ENCODE data around the gene PEAR1.

PEAR1 gene

GRCh38 chr1:156901966-156902915 is 8.7 kb downstream of the PEAR1 start:
- DNase-seq: no peak

- DNase-seq: no peak
Observed at GRCh38 chr1:156903328-156904091, 10.0 kb downstream of the PEAR1 start.

- no peak for DNase-seq
Observed at GRCh38 chr1:156904187-156904959, 10.9 kb downstream of the PEAR1 start.

- no peak for DNase-seq
Observed at GRCh38 chr1:156905176-156905575, 11.7 kb downstream of the PEAR1 start.

DNA sequence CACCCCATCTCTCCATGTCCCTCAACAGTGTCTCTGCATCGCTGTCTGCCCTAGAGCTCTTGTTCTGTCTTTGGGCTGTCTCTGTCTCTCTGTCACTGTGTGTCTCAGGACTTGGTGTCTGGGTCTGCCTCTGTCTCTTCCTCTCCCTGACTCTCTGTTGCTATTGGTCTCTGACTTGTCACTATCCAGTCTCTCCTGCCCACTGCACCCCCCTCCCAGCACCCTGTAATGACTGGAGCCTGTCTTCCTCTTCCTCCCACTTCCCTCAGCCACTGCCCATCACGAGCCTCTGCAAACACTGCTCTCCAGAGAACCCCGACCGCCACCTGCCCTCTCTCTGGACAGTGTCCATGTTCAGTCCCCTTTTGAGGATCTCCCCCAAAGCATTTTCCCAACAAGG is 12.1 kb downstream of the PEAR1 start:
- DNase-seq: no peak

DNA sequence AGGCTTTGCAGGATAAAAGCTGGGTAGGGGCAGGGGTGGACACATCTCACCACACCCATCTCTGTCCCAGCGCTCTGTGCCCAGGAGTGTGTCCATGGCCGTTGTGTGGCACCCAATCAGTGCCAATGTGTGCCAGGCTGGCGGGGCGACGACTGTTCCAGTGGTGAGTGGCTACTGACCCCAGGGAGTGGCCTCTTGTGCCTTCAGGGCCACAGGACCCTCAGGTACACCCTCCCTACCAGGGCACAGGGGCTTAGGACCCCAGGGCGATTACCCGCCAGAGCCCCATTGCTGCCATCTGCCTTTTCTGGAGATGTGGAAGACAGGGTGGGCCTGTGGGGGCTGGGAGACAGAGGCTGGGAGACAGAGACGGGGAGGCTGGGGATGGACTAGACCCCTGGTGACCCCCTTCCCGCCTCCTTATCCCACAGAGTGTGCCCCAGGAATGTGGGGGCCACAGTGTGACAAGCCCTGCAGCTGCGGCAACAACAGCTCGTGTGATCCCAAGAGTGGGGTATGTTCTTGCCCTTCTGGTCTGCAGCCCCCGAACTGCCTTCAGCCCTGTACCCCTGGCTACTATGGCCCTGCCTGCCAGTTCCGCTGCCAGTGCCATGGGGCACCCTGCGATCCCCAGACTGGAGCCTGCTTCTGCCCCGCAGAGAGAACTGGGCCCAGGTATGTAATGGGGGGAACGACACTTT is 12.8 kb downstream of the PEAR1 start:
- DNase-seq: no peak

DNA sequence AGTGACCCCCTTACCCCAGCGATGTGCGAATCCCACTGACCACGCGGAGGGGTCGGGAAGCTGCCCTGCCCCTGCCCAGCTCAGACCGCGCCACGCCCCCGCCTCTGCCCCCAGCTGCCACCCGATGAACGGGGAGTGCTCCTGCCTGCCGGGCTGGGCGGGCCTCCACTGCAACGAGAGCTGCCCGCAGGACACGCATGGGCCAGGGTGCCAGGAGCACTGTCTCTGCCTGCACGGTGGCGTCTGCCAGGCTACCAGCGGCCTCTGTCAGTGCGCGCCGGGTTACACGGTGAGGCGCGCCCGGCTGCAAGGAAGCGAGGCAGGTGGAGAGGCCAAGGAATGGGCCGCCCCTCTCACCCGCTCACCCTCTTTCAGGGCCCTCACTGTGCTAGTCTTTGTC is 15.0 kb downstream of the PEAR1 start:
- DNase-seq: no peak

DNA sequence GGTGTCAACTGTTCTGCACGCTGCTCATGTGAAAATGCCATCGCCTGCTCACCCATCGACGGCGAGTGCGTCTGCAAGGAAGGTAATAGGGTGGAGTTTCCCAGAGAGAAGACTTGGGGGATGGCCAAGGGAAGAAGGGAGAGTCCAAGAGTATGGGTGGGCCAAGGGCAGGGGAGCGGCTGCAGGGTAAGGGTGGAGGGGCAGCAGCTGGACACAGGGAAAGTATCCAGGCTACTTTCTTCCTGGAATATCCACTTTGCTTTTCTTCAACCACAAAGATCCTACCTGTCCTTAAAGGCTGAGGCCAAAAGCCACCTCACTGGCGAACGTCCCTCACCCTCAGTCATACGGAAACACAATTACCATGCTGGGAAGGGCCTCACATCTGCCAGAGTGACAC is 15.4 kb downstream of the PEAR1 start:
- no peak for DNase-seq

- DNase-seq: no peak
Observed at GRCh38 chr1:156909671-156910070, 16.2 kb downstream of the PEAR1 start.

GRCh38 chr1:156910309-156910782 is 16.8 kb downstream of the PEAR1 start:
- DNase-seq: peak; percentile 88

DNA sequence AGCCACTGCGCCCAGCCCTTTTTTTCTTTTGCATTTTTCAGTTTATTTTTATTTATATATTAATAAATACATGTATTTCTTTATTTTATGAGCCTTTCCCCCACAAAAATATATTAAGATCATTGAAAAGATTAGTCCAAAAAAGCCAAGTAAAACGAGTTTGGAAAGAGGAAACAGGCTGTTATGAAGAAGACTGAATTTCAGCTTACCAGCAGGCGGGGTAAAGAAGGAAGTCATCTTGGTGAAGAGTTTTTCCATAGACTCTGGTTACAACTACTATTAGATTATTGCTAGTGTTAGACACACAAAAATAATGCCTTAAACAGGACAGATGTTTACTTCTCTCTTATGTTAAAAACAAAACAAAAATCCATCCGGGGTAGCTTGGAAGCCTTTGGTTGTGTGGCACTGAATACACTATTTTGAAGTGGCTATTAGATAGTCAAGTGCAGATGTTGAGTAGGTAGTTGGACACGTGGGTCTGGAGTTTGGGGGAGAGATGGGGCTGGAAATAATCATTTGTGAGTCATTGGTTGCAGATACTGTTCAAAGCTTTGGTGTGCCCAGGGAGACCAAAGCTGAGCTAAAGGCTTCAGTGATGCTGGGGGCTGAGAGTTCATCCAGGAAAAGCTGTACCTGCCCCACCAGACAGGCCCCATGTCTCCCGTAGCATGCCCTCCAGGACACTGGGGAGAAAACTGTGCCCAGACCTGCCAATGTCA is 18.2 kb downstream of the PEAR1 start:
- no peak for DNase-seq

DNA sequence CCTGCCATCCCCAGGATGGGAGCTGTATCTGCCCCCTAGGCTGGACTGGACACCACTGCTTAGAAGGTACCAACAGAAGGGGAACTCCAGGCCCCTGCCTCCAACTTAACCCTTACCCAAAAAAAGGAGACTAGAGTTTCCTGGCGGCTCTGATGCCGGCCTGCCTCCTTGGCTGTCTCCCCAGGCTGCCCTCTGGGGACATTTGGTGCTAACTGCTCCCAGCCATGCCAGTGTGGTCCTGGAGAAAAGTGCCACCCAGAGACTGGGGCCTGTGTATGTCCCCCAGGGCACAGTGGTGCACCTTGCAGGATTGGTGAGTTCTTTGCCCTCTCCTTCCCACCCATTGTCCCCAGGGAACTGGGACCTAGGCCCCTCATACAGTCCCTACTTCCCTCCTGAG is 18.8 kb downstream of the PEAR1 start:
- DNase-seq: no peak

- no peak for DNase-seq
Observed at GRCh38 chr1:156912861-156913808, 19.6 kb downstream of the PEAR1 start.

DNA sequence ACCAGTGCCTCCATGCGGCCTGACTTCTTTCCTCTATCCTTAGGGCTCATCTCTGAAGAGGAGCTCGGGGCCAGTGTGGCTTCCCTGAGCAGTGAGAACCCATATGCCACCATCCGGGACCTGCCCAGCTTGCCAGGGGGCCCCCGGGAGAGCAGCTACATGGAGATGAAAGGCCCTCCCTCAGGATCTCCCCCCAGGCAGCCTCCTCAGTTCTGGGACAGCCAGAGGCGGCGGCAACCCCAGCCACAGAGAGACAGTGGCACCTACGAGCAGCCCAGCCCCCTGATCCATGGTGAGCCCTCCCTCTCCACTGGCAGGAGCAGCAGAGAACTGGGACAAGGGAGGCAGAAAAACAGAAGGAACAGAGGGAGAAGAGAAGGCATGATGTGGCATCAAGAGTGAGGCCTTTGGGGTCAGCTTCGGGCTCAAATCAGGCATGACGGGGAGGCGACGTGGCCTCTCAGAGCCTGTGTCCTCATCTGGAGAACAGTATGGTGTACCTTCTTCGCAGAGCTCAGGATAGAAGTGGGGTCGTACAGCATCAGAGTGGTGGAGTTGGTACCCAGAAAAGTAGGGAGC is 20.4 kb downstream of the PEAR1 start:
- no peak for DNase-seq

DNA sequence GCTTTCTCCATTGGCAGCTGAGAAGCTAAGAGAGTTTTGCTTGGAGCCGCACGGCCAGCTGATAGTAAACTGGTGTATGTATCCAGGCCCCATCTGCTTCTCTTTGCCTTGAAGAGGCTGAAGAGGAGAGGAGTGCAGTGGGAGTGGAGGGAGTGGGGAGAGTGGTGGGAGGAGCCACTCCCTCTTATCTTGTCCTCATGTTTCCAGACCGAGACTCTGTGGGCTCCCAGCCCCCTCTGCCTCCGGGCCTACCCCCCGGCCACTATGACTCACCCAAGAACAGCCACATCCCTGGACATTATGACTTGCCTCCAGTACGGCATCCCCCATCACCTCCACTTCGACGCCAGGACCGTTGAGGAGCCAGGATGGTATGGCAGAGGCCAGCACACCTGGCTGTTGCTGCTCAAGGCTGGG is 20.9 kb downstream of the PEAR1 start:
- no peak for DNase-seq

DNA sequence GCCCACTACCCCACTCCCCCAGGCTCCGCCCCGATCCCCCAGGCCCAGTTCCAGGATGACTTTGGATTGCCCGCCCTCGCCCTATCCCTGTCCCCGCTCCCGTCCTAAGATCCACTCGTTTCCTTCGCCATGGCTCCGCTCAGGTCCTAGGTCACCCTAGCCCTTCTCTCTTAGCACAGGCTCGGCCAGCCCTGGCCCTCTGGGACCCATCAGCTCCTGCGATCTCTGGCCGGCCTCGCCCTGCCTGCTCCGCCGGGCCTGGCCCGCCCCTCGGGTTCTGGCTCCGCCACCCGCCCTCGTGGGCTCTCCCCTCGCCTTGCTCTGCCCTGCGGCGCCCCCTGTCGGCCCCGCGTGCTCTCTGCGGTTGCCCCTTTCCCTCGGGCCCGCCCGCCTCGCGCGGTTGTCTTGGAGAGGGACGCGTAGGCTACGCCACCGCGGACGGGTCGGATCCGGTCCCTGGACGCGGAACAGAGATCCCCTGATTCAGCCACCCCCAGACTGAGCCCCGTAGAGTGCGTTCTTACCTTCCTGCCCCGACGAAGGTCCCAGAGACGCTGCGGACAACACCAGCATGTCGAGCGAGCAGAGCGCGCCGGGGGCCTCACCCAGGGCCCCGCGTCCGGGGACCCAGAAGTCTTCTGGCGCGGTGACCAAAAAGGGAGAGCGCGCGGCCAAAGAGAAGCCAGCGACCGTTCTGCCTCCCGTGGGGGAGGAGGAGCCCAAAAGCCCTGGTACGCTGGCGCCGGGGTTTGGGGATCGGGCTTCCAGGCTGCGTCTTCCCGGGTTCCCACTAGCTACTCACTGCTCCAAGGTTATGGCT is 26.9 kb downstream of the PEAR1 start, which contains the start of gene LRRC71:
TSS of gene LRRC71 (plus strand) at position 400 of the 820 bp plus-strand sequence. CDS start at position 572, 172 bp downstream.
- DNase-seq: peak; percentile 93

DNA sequence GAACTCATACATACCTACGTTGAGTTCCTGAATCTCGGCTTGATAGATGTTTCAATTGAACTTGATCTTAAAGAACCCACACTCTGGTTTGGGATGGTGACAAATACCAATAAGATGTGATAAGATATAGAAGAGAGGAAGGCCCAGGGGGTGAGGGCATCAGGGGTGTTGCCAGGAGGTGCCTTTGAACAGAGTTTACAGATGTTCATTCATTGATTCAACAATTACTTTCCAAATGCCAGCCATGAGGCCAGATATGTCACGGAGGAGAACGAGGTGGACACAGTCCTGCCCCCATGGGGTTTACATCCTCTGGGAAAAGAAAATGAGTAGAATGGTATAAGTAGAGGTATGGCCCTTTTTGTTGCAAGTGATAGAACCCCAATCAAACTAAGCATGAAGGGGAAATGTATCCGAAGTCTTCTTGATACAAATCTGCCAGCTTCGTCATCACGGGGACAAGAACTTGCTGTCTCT is 27.6 kb downstream of the PEAR1 start:
- no peak for DNase-seq

GRCh38 chr1:156922986-156923669 is 29.6 kb downstream of the PEAR1 start:
- DNase-seq: no peak

Measured in activated CD8-positive, alpha-beta memory T cell treated with anti-CD3 and anti-CD28 coated beads, Interleukin-2, amount 50 U/mL, for 48 hours (primary cell).